ENCODE measurements around the gene RND1. TPM values are rescaled to one million over a fixed set of nuclear protein-coding genes. Genes with fewer than 3 reads are reported as not detected.
"Not testable (repeated sequence)": the region's sequence is repeated elsewhere in the genome, so short reads cannot be mapped to it uniquely, and the experiment has no call there.

RND1 gene
- total and polyA plus RNA-seq, 2 of the 13 experiments (the other 11 are each of a cell fraction or from before 2014, with no cell fraction given) = 1.8 to 1.9 TPM

- TF ChIP-seq ZFP41 (CRISPR knock-in tag; IDR thresholded peaks at IDR 0.05; ENCODE audit: borderline replicate concordance) (no peak), NFATC3 (CRISPR knock-in tag; IDR thresholded peaks at IDR 0.05) (peak; percentile 83; the same call in 1 of the 2 replicates), NR2C2 (CRISPR knock-in tag; IDR thresholded peaks at IDR 0.05; ENCODE audit: borderline replicate concordance) (peak; percentile 93), ZBTB1 (CRISPR knock-in tag; IDR thresholded peaks at IDR 0.05; ENCODE audit: borderline replicate concordance) (no peak)
These were observed 13.6 kb downstream of the RND1 start, which contains the start of gene DDX23 (continued) for GRCh38 chr12:48851883-48852733.

- in situ Hi-C loops (cut with HindIII; ENCODE audit: extremely low pct_ligation_motif_present, low pct_unique_long_range_greater_than_20kb); H3K4me3 ChIP-seq (replicated peaks in 1 of 3; ENCODE audit: insufficient read depth in 1 of 3, low read depth in 2 of 3, low read length in 3 of 3); FAIRE-seq; BruUV-seq (replicated peaks); H3K4me2 ChIP-seq (ENCODE audit: low read depth, low read length); H4K20me1 ChIP-seq (ENCODE audit: insufficient read depth, low read length); H3K9me3 ChIP-seq (ENCODE audit: low read length); H3K79me2 ChIP-seq (ENCODE audit: insufficient read depth, low read length); intact Hi-C loops (cut with micrococcal nuclease; ENCODE audit: unreplicated experiment); POLR2A ChIA-PET; H3K27ac ChIP-seq (ENCODE audit: extremely low read length, insufficient read depth, low read length); CTCF ChIA-PET (ENCODE audit: low intra/inter-chr PET ratio, low total read pairs); H2AFZ ChIP-seq (ENCODE audit: low read length); ATAC-seq; H3K9ac ChIP-seq (ENCODE audit: insufficient read depth, low read depth, low read length); H3K27me3 ChIP-seq (ENCODE audit: control insufficient read depth in 1 of 2, insufficient read depth in 2 of 2, low read length in 2 of 2); DNase-seq (ENCODE audit: low spot score): not testable (repeated sequence)
- Histone ChIP-seq H3K4me1 (ENCODE audit: insufficient read depth, low read length) (peaks cover 17% of the 10 kb centered on the region), H3K36me3 (replicated peaks in 1 of 2; ENCODE audit: control insufficient read depth in 1 of 2, insufficient read depth in 2 of 2, low read length in 2 of 2) (peaks cover 17 to 49% of the 10 kb centered on the region in 2 experiments; a peak in 4 of 5 replicates)
- no CpG with 5 or more reads among the region's 29 CpGs for WGBS (ENCODE audit: low lambda C conversion rate)
These were observed 23.6 kb downstream of the RND1 start for GRCh38 chr12:48842021-48842420.

GRCh38 chr12:48838048-48838447 lies 27.6 kb downstream of the RND1 start:
- ChIA-PET POLR2A (no interaction called here), CTCF (ENCODE audit: low intra/inter-chr PET ratio, low total read pairs) (no interaction called here)
- Histone ChIP-seq H3K27me3 (ENCODE audit: control insufficient read depth in 1 of 2, insufficient read depth in 2 of 2, low read length in 2 of 2) (no peaks in the 10 kb centered on the region), H3K79me2 (ENCODE audit: insufficient read depth, low read length) (no peaks in the 10 kb centered on the region), H2AFZ (ENCODE audit: low read length) (no peak overlapping the region), H3K36me3 (replicated peaks in 1 of 2; ENCODE audit: control insufficient read depth in 1 of 2, insufficient read depth in 2 of 2, low read length in 2 of 2) (peaks cover 27 to 54% of the 10 kb centered on the region in 2 experiments), H3K9ac (ENCODE audit: insufficient read depth, low read depth, low read length) (no peak overlapping the region), H3K4me2 (ENCODE audit: low read depth, low read length) (no peak overlapping the region), H3K4me1 (ENCODE audit: insufficient read depth, low read length) (peaks cover 17% of the 10 kb centered on the region), H3K4me3 (replicated peaks in 1 of 3; ENCODE audit: insufficient read depth in 1 of 3, low read depth in 2 of 3, low read length in 3 of 3) (no peak overlapping the region), H3K9me3 (ENCODE audit: low read length) (no peaks in the 10 kb centered on the region), H3K27ac (ENCODE audit: extremely low read length, insufficient read depth, low read length) (peak overlapping the region; percentile 44), H4K20me1 (ENCODE audit: insufficient read depth, low read length) (no peaks in the 10 kb centered on the region)
- in situ Hi-C loops (cut with HindIII; ENCODE audit: extremely low pct_ligation_motif_present, low pct_unique_long_range_greater_than_20kb) (no loop called here), intact Hi-C loops (cut with micrococcal nuclease; ENCODE audit: unreplicated experiment) (no loop called here)
- ATAC-seq = peak; percentile 80
- no peak for FAIRE-seq
- no TSS peak for BruUV-seq (replicated peaks)
- peak; percentile 29 for DNase-seq (ENCODE audit: low spot score)
- WGBS (ENCODE audit: low lambda C conversion rate) = 51% methylated on average over 4 of the region's 4 CpGs
- TF ChIP-seq SALL1 (CRISPR knock-in tag; IDR thresholded peaks at IDR 0.05) (peak; percentile 81), GFI1 (CRISPR knock-in tag; IDR thresholded peaks at IDR 0.05; ENCODE audit: borderline replicate concordance) (peak; percentile 33; the same call in 1 of the 2 replicates), RXRA (CRISPR knock-in tag; IDR thresholded peaks at IDR 0.05) (no peak), ZFX (CRISPR knock-in tag; IDR thresholded peaks at IDR 0.05; ENCODE audit: low read depth) (no peak), HNF4A (CRISPR knock-in tag; IDR thresholded peaks at IDR 0.05) (peak; percentile 71), ADNP (CRISPR knock-in tag; IDR thresholded peaks at IDR 0.05) (peak; percentile 56; the same call in 1 of the 2 replicates), SOX6 (IDR thresholded peaks at IDR 0.05) (no peak), SOX6 (CRISPR knock-in tag; IDR thresholded peaks at IDR 0.05) (peak; percentile 26; the same call in 1 of the 2 replicates), LCORL (IDR thresholded peaks at IDR 0.05) (no peak), LCORL (CRISPR knock-in tag; IDR thresholded peaks at IDR 0.05) (peak; percentile 51), ZNF362 (CRISPR knock-in tag; IDR thresholded peaks at IDR 0.05; ENCODE audit: borderline replicate concordance) (0 out of 2 replicates have a peak, but pooled peaks have one; percentile 49), DPF2 (CRISPR knock-in tag; IDR thresholded peaks at IDR 0.05; ENCODE audit: borderline replicate concordance, low read depth) (peak; percentile 54; the same call in 1 of the 2 replicates), NR2C2 (CRISPR knock-in tag; IDR thresholded peaks at IDR 0.05; ENCODE audit: borderline replicate concordance) (no peak)

Measured in HepG2 (cell line).